Uterus (tissue), 2 donors: ENCODE data around the gene PHC3.

Experiments
- POLR2A ChIP-seq, 2 donors: fragments of 450-650 bp; IDR thresholded peaks; one replicate each; pipeline ENCODE4 v1.6.1; 2016; ENCODE audit warnings: antibody characterized with exemption in 2 of 2, mild to moderate bottlenecking in 1 of 2, moderate library complexity in 1 of 2
- TF ChIP-seq, protein P1 (sequence below), 4 experiments: fragments of 200-600 bp in 2 of 4; fragments of 450-650 bp in 2 of 4; sonication (generic) in 2 of 4; IDR thresholded peaks; one replicate each; pipeline ENCODE4 v1.5.1; 2016 to 2019; ENCODE audit warnings: antibody characterized with exemption in 4 of 4, mild to moderate bottlenecking in 2 of 4, moderate library complexity in 1 of 4

DNA sequence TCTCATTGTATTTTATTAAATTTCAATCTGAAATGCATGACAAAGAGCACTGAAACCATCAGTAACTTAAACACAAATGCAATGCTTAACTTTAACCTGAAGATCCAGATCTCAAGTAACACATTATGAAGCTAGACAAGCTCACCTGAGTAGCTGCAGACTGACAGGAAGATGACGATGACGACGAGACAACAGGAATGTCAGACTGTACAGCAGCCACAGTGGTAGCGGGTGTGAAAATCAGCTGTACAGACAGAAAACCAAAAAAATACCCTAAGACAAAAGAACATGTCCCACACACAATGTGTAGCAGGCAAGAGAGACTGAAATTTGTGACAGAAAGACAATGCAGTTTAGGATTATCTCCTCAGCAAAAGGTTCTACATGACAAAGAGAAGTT, 36.3 kb downstream of the PHC3 start:
- TF ChIP-seq, protein P1, sequence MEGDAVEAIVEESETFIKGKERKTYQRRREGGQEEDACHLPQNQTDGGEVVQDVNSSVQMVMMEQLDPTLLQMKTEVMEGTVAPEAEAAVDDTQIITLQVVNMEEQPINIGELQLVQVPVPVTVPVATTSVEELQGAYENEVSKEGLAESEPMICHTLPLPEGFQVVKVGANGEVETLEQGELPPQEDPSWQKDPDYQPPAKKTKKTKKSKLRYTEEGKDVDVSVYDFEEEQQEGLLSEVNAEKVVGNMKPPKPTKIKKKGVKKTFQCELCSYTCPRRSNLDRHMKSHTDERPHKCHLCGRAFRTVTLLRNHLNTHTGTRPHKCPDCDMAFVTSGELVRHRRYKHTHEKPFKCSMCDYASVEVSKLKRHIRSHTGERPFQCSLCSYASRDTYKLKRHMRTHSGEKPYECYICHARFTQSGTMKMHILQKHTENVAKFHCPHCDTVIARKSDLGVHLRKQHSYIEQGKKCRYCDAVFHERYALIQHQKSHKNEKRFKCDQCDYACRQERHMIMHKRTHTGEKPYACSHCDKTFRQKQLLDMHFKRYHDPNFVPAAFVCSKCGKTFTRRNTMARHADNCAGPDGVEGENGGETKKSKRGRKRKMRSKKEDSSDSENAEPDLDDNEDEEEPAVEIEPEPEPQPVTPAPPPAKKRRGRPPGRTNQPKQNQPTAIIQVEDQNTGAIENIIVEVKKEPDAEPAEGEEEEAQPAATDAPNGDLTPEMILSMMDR (IDR thresholded peaks at IDR 0.05): no peak
- TF ChIP-seq POLR2A (IDR thresholded peaks at IDR 0.05): no peak
